PC-9 (cell line): Measurements from ENCODE around the gene SLC39A2.

Source experiments
- CTCF ChIP-seq: fragments of 200-600 bp; sonication (generic); conservative IDR thresholded peaks from 2 replicates; pipeline ENCODE4 v1.6.1; 2017; ENCODE audit warnings: mixed run types, antibody characterized with exemption, mild to moderate bottlenecking, moderate library complexity
- EZH2 ChIP-seq: fragments of 200-600 bp; sonication (generic); IDR thresholded peaks from 2 replicates; pipeline ENCODE4 v1.8.0; 2017; ENCODE audit warnings: antibody characterized with exemption, low read depth

GRCh38 chr14:21018286-21018685, 19.2 kb downstream of the SLC39A2 start:
- TF ChIP-seq CTCF (no peak), EZH2 (no peak)
